HepG2 (cell line): Measurements from ENCODE around the gene GPC2. TPM values are rescaled to one million over a fixed set of nuclear protein-coding genes. Genes with fewer than 3 reads are reported as not detected.

Experiments used
- ATF7 ChIP-seq, 2 experiments: fragments of 450-650 bp in 1 of 2; sonication (generic) in 1 of 2; formaldehyde crosslinking in 1 of 2; IDR thresholded peaks; 2 replicates each; pipeline versions ENCODE4 v1.4.0 to v1.6.1; 2016 to 2020; ENCODE audit warnings: antibody characterized with exemption in 1 of 2, mild to moderate bottlenecking in 1 of 2, missing genetic modification reagents in 1 of 2
- GRHL1 ChIP-seq: sonication (generic); formaldehyde crosslinking; conservative IDR thresholded peaks from 2 replicates; pipeline ENCODE4 v1.8.0; 2022; ENCODE audit warnings: missing genetic modification reagents
- MTA1 ChIP-seq: sonication (generic); formaldehyde crosslinking; IDR thresholded peaks from 2 replicates; pipeline ENCODE4 v1.4.0; 2020; ENCODE audit warnings: missing genetic modification reagents, mild to moderate bottlenecking, borderline replicate concordance
- MTF2 ChIP-seq: sonication (generic); formaldehyde crosslinking; IDR thresholded peaks from 2 replicates; pipeline ENCODE4 v1.5.0; 2020; ENCODE audit warnings: missing genetic modification reagents, borderline replicate concordance
- NBN ChIP-seq: fragments of 450-650 bp; conservative IDR thresholded peaks from 2 replicates; pipeline ENCODE4 v1.6.1; 2017
- PAX8 ChIP-seq: sonication (generic); formaldehyde crosslinking; IDR thresholded peaks from 2 replicates; pipeline ENCODE4 v1.8.0; 2022; ENCODE audit warnings: mild to moderate bottlenecking, missing genetic modification reagents, borderline replicate concordance
- PHF21A ChIP-seq: sonication (generic); formaldehyde crosslinking; IDR thresholded peaks from 2 replicates; pipeline ENCODE4 v1.5.0; 2020; ENCODE audit warnings: mild to moderate bottlenecking, missing genetic modification reagents
- POLR2A ChIP-seq, 2 experiments: IDR thresholded peaks; 2 replicates each; pipeline ENCODE4 v1.6.1; 2011; ENCODE audit warnings: low read depth in 2 of 2, low read length in 2 of 2, mild to moderate bottlenecking in 1 of 2, moderate library complexity in 1 of 2; ENCODE audit not compliant: insufficient read depth in 1 of 2
- SAFB2 ChIP-seq: sonication (generic); formaldehyde crosslinking; IDR thresholded peaks from 2 replicates; pipeline ENCODE4 v1.5.1; 2020; ENCODE audit warnings: missing genetic modification reagents, low read depth, mild to moderate bottlenecking, borderline replicate concordance
- TBX2 ChIP-seq: sonication (generic); formaldehyde crosslinking; IDR thresholded peaks from 2 replicates; pipeline ENCODE4 v1.5.0; 2020; ENCODE audit warnings: missing genetic modification reagents, mild to moderate bottlenecking, borderline replicate concordance
- TERF1 ChIP-seq: sonication (generic); formaldehyde crosslinking; IDR thresholded peaks from 2 replicates; pipeline ENCODE4 v1.8.0; 2022; ENCODE audit warnings: mild to moderate bottlenecking, missing genetic modification reagents, moderate library complexity
- TFDP1 ChIP-seq: IDR thresholded peaks from 2 replicates; pipeline ENCODE4 v1.6.1; 2016; ENCODE audit warnings: missing compliant biosample characterization, missing genetic modification reagents, borderline replicate concordance
- ZBTB39 ChIP-seq: sonication (generic); formaldehyde crosslinking; IDR thresholded peaks from 2 replicates; pipeline ENCODE4 v1.5.0; 2020; ENCODE audit warnings: missing genetic modification reagents
- ZBTB43 ChIP-seq: sonication (generic); formaldehyde crosslinking; conservative IDR thresholded peaks from 2 replicates; pipeline ENCODE4 v1.4.0; 2020; ENCODE audit warnings: missing genetic modification reagents
- ZNF230 ChIP-seq: sonication (generic); formaldehyde crosslinking; IDR thresholded peaks from 2 replicates; pipeline ENCODE4 v1.4.0; 2020; ENCODE audit warnings: mild to moderate bottlenecking, missing genetic modification reagents
- ZNF235 ChIP-seq: sonication (generic); formaldehyde crosslinking; IDR thresholded peaks from 2 replicates; pipeline ENCODE4 v1.8.1; 2023; ENCODE audit warnings: mild to moderate bottlenecking, missing genetic modification reagents, borderline replicate concordance
- ZNF263 ChIP-seq: sonication (generic); formaldehyde crosslinking; IDR thresholded peaks from 2 replicates; pipeline ENCODE4 v1.4.0; 2020; ENCODE audit warnings: missing genetic modification reagents
- ZNF383 ChIP-seq: sonication (generic); formaldehyde crosslinking; IDR thresholded peaks from 2 replicates; pipeline ENCODE4 v1.4.0; 2020; ENCODE audit warnings: missing genetic modification reagents, mild to moderate bottlenecking, borderline replicate concordance
- ZNF768 ChIP-seq: sonication (generic); formaldehyde crosslinking; IDR thresholded peaks from 2 replicates; pipeline ENCODE4 v1.4.0; 2020; ENCODE audit warnings: missing genetic modification reagents
- ZNF780A ChIP-seq: sonication (generic); formaldehyde crosslinking; IDR thresholded peaks from 2 replicates; pipeline ENCODE4 v1.8.0; 2022; ENCODE audit warnings: mild to moderate bottlenecking, missing genetic modification reagents, moderate library complexity
- polyA plus RNA-seq, 8 experiments: library from polyadenylated mRNA; depleted of rRNA in 3 of 8; stranded (reverse) in 7 of 8; unstranded in 1 of 8; fragments of >200 nt; fragmentation: Illumina TruSeq in 4 of 8; extraction: Trizol in 4 of 8; gene quantifications; 2 replicates each; pipeline versions ENCODE4 v1.2.1 to v1.2.3, GENCODE V29; 2011 to 2016; ENCODE audit warnings: low read depth in 4 of 8, missing spikeins in 1 of 8, mixed read lengths in 1 of 8; ENCODE audit not compliant: insufficient read depth in 1 of 8
- total RNA-seq, 5 experiments: library from RNA; depleted of rRNA; stranded (reverse); fragments of >200 nt; fragmentation: Illumina TruSeq; extraction: Trizol; gene quantifications; 2 replicates each; pipeline ENCODE4 v1.2.3, GENCODE V29; 2016; ENCODE audit warnings: low read depth in 1 of 5

The GPC2 gene
- total and polyA plus RNA-seq, 2 of the 13 experiments (the other 11 are each of a cell fraction or from before 2014, with no cell fraction given): 0.64 to 0.78 TPM

- no peak for TF ChIP-seq ZBTB43 (CRISPR knock-in tag)
- TF ChIP-seq PHF21A (CRISPR knock-in tag): no peak
- TF ChIP-seq ZNF230: 0 out of 2 replicates have a peak, but pooled peaks have one; percentile 61
- TF ChIP-seq ZNF768 (CRISPR knock-in tag): peak; percentile 12; the same call in 1 of the 2 replicates
- TF ChIP-seq PAX8 (CRISPR knock-in tag): 0 out of 2 replicates have a peak, but pooled peaks have one; percentile 27
- TF ChIP-seq ZNF780A (CRISPR knock-in tag): 0 out of 2 replicates have a peak, but pooled peaks have one; percentile 7
- TF ChIP-seq ZBTB39 (CRISPR knock-in tag): 0 out of 2 replicates have a peak, but pooled peaks have one; percentile 27
- 0 out of 2 replicates have a peak, but pooled peaks have one; percentile 31 for TF ChIP-seq TFDP1 (CRISPR knock-in tag)
- no peak for TF ChIP-seq NBN
- no peak for TF ChIP-seq ATF7 (IDR thresholded peaks at IDR 0.05)
- no peak for TF ChIP-seq ATF7 (CRISPR knock-in tag; IDR thresholded peaks at IDR 0.05)
- no peak for TF ChIP-seq ZNF263
- TF ChIP-seq TBX2 (CRISPR knock-in tag): 0 out of 2 replicates have a peak, but pooled peaks have one; percentile 15
- peak; percentile 35; the same call in 1 of the 2 replicates for TF ChIP-seq ZNF235
- TF ChIP-seq MTF2 (CRISPR knock-in tag): 0 out of 2 replicates have a peak, but pooled peaks have one; percentile 62
- TF ChIP-seq GRHL1 (CRISPR knock-in tag): no peak
- TF ChIP-seq ZNF383 (CRISPR knock-in tag): no peak
- peak; percentile 73; the same call in 1 of the 2 replicates for TF ChIP-seq MTA1 (CRISPR knock-in tag)
- 0 out of 2 replicates have a peak, but pooled peaks have one; percentile 6 for TF ChIP-seq TERF1 (CRISPR knock-in tag)
- TF ChIP-seq SAFB2 (CRISPR knock-in tag): no peak
- TF ChIP-seq POLR2A (IDR thresholded peaks at IDR 0.05; ENCODE audit: insufficient read depth in 1 of 2, low read depth in 2 of 2, low read length in 2 of 2): 0 out of 4 replicates have a peak, but pooled peaks of 1 of the 2 experiments have one; percentile 32
Observed at GRCh38 chr7:100127866-100128636, 49.1 kb downstream of the GPC2 start (continued).
